Measurements from ENCODE around the gene MYOCD.

The MYOCD gene

GRCh38 chr17:12815642-12816141, 150.0 kb downstream of the MYOCD start:
- TF ChIP-seq PKNOX1 (IDR thresholded peaks at IDR 0.05) (no peak), NFRKB (IDR thresholded peaks at IDR 0.05) (no peak), SUZ12 (IDR thresholded peaks at IDR 0.05) (no peak), L3MBTL2 (conservative IDR thresholded peaks at IDR 0.05) (no peak), TARDBP (IDR thresholded peaks at IDR 0.05) (no peak), LEF1 (IDR thresholded peaks at IDR 0.05; ENCODE audit: borderline replicate concordance) (no peak)
- DNase-seq (ENCODE audit: extremely low spot score), result no peak
- ChIA-PET POLR2A (no interaction called here), CTCF (no interaction called here)
